PC-9 (cell line): ENCODE measurements around the gene KIAA1958. TPM values are rescaled to one million over a fixed set of nuclear protein-coding genes. Genes with fewer than 3 reads are reported as not detected.

ENCODE experiments used
- BruUV-seq: library from RNA; stranded (reverse); fragments of 400-500 nt; replicated peaks from 2 replicates; lab custom pipeline; 2021; lab: Mats Ljungman, UMichigan
- CTCF ChIA-PET: fragments of 300-600 bp; sonication (Branson Sonifier 250); formaldehyde crosslinking; loops from one replicate; lab custom pipeline; 2022; ENCODE audit warnings: antibody characterized with exemption; lab: Charles Lee
- POLR2A ChIA-PET: fragments of 300-600 bp; sonication (Branson Sonifier 250); formaldehyde crosslinking; loops from one replicate; lab custom pipeline; 2022; ENCODE audit warnings: antibody characterized with exemption; ENCODE audit not compliant: unreplicated experiment; lab: Charles Lee
- DNase-seq, 2 experiments: peaks; one replicate each; pipeline versions ENCODE4 v3.0.0 to v3.0.0-alpha.2; 2015 to 2022; ENCODE audit warnings: mixed read lengths in 1 of 2
- H2AFZ ChIP-seq: fragments of 200-600 bp; sonication (generic); 2 replicates; pipeline ENCODE4 v1.8.1; 2017; ENCODE audit warnings: antibody characterized with exemption
- H3F3A ChIP-seq: fragments of 200-600 bp; sonication (generic); 2 replicates; pipeline ENCODE4 v1.8.1; 2017; ENCODE audit warnings: antibody characterized with exemption, mild to moderate bottlenecking, low read depth; ENCODE audit not compliant: insufficient read depth
- H3K27ac ChIP-seq: fragments of 200-600 bp; sonication (generic); 2 replicates; pipeline ENCODE4 v1.6.1; 2016; ENCODE audit warnings: mixed run types
- H3K27me3 ChIP-seq: fragments of 200-600 bp; sonication (generic); 2 replicates; pipeline ENCODE4 v1.6.1; 2016; ENCODE audit warnings: low read depth, mixed run types; ENCODE audit not compliant: insufficient read depth
- H3K36me3 ChIP-seq: fragments of 200-600 bp; sonication (generic); 2 replicates; pipeline ENCODE4 v1.6.1; 2016; ENCODE audit warnings: low read depth, mixed run types
- H3K4me1 ChIP-seq: fragments of 200-600 bp; sonication (generic); replicated peaks from 2 replicates; pipeline ENCODE4 v1.6.1; 2016; ENCODE audit warnings: mixed run types; ENCODE audit not compliant: insufficient read depth
- H3K4me2 ChIP-seq: fragments of 200-600 bp; sonication (generic); 2 replicates; pipeline ENCODE4 v1.6.1; 2017; ENCODE audit warnings: mixed run types
- H3K4me3 ChIP-seq: fragments of 200-600 bp; sonication (generic); 2 replicates; pipeline ENCODE4 v1.6.1; 2016; ENCODE audit warnings: mixed run types
- H3K79me2 ChIP-seq: fragments of 200-600 bp; sonication (generic); 2 replicates; pipeline ENCODE4 v1.6.1; 2017; ENCODE audit warnings: low read depth, mixed run types
- H3K9me2 ChIP-seq: fragments of 200-600 bp; sonication (generic); 2 replicates; pipeline ENCODE4 v1.8.1; 2017; ENCODE audit warnings: mild to moderate bottlenecking; ENCODE audit not compliant: insufficient read depth
- H3K9me3 ChIP-seq: fragments of 200-600 bp; sonication (generic); 2 replicates; pipeline ENCODE4 v1.8.1; 2016; ENCODE audit warnings: low read depth; ENCODE audit not compliant: insufficient read depth
- H4K20me1 ChIP-seq: fragments of 200-600 bp; sonication (generic); 2 replicates; pipeline ENCODE4 v1.8.1; 2017; ENCODE audit not compliant: insufficient read depth
- EZH2 ChIP-seq: fragments of 200-600 bp; sonication (generic); IDR thresholded peaks from 2 replicates; pipeline ENCODE4 v1.8.0; 2017; ENCODE audit warnings: antibody characterized with exemption, low read depth
- intact Hi-C: fragments of 100-400 bp; cut with micrococcal nuclease; formaldehyde crosslinking; loops from one replicate; pipeline ENCODE4 v1.10.0; 2022; ENCODE audit not compliant: unreplicated experiment
- total RNA-seq: library from RNA; stranded (reverse); gene quantifications from 2 replicates; pipeline ENCODE4 v1.2.3, GENCODE V29; 2021
- TF ChIP-seq, protein P1 (sequence below): fragments of 200-600 bp; sonication (generic); conservative IDR thresholded peaks from 2 replicates; pipeline ENCODE4 v1.6.1; 2017; ENCODE audit warnings: mixed run types, antibody characterized with exemption, mild to moderate bottlenecking, moderate library complexity

KIAA1958 gene
- total RNA-seq, 1 experiment from 2014 or later, result 19.5 TPM

DNA sequence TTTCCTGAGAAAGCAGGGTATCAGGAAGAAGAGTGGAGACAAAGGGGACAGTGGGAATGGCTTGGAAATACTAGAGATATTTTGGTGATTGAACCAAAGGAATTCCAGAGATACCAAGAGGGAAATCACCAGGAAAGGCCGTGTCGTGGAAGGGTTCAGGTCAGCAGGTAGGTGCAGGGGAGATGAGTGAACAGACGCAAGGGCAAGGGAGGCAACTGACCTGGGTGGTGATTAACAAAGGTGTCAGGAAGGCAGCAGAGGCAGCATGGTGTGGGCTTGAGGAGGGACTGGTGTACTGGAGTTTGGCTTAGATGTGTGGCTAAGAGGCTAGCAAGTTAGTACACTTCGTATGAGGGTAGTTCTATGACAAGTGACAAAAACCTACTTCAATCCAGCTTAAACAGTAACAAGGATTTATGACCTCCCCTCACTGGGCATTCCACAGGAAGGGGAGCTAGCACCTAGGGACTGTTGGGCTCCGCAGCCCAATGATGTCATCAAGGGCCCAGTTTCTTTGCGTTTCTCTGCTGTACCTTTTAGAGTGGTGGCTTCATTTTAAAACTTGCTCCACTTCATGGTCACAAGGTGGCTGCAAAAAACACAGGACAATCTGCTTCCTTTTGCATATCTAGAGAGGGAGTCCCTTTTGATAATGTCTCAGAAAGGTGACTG is 194.2 kb downstream of the KIAA1958 start:
- H3K9me2 ChIP-seq, result no peaks in the 10 kb centered on the region
- TF ChIP-seq, protein P1, sequence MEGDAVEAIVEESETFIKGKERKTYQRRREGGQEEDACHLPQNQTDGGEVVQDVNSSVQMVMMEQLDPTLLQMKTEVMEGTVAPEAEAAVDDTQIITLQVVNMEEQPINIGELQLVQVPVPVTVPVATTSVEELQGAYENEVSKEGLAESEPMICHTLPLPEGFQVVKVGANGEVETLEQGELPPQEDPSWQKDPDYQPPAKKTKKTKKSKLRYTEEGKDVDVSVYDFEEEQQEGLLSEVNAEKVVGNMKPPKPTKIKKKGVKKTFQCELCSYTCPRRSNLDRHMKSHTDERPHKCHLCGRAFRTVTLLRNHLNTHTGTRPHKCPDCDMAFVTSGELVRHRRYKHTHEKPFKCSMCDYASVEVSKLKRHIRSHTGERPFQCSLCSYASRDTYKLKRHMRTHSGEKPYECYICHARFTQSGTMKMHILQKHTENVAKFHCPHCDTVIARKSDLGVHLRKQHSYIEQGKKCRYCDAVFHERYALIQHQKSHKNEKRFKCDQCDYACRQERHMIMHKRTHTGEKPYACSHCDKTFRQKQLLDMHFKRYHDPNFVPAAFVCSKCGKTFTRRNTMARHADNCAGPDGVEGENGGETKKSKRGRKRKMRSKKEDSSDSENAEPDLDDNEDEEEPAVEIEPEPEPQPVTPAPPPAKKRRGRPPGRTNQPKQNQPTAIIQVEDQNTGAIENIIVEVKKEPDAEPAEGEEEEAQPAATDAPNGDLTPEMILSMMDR, result no peak
- no peak for TF ChIP-seq EZH2
- no peaks in the 10 kb centered on the region for H4K20me1 ChIP-seq
- BruUV-seq, result no TSS peak
- DNase-seq, result no peak
- CTCF ChIA-PET, result interaction anchor here (0.6 kb wide), 1 partner anchor 230 kb away, joined by 3 read pairs; no protein-coding TSS in a partner anchor
- no peaks in the 10 kb centered on the region for H3K79me2 ChIP-seq
- no peak overlapping the region for H3K27ac ChIP-seq
- no peaks in the 10 kb centered on the region for H3K4me1 ChIP-seq
- POLR2A ChIA-PET, result interaction anchor here (0.5 kb wide), 1 partner anchor 95 kb away, joined by 3 read pairs; no protein-coding TSS in a partner anchor
- H2AFZ ChIP-seq, result no peak overlapping the region
- 0 out of 2 replicates have a peak, but pooled peaks cover 6% of the 10 kb centered on the region for H3K9me3 ChIP-seq
- no peaks in the 10 kb centered on the region for H3F3A ChIP-seq
- H3K27me3 ChIP-seq, result no peaks in the 10 kb centered on the region
- H3K4me2 ChIP-seq, result no peak overlapping the region
- no peaks in the 10 kb centered on the region for H3K36me3 ChIP-seq
- no peak overlapping the region for H3K4me3 ChIP-seq
- intact Hi-C loops, result no loop called here

DNA sequence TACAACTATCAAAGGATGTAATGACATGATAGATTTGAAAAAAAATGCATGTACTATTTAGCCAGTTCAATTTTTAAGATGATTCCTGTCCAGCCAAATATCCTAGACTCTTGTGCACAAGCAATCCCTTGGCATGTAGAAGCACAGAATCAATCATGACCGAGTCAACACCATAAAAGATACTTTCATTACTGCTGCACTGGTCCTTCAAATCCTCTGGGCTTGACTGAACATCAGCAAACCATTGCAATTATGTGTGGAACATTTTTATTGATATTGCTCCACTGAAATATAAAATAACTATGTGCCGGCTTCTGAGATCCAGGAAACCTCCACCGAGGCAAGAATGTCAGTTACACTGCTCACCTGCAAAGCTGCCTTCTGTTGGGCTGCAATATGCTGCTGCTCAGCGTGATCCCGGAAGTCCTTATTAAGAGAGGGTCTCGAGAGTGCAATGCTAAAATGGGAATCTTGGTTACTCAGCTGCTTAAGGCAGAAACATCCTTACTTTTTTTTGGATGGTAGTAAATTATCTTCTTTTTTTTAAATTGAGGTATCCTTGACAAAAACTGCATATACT is 202.6 kb downstream of the KIAA1958 start:
- Histone ChIP-seq H3K4me2 (no peak overlapping the region), H2AFZ (no peak overlapping the region), H3F3A (no peaks in the 10 kb centered on the region), H4K20me1 (no peaks in the 10 kb centered on the region), H3K27me3 (no peaks in the 10 kb centered on the region), H3K9me3 (no peaks in the 10 kb centered on the region), H3K79me2 (no peaks in the 10 kb centered on the region), H3K36me3 (0 out of 2 replicates have a peak, but pooled peaks cover 6% of the 10 kb centered on the region), H3K4me1 (no peaks in the 10 kb centered on the region), H3K9me2 (no peaks in the 10 kb centered on the region), H3K4me3 (no peak overlapping the region), H3K27ac (no peak overlapping the region)
- no TSS peak for BruUV-seq
- TF ChIP-seq, protein P1, result no peak
- TF ChIP-seq EZH2, result no peak
- ChIA-PET POLR2A (interaction anchor here (0.7 kb wide), 1 partner anchor 120 kb away, joined by 6 read pairs; no protein-coding TSS in a partner anchor), CTCF (no interaction called here)
- no peak for DNase-seq
- intact Hi-C loops, result no loop called here

DNA sequence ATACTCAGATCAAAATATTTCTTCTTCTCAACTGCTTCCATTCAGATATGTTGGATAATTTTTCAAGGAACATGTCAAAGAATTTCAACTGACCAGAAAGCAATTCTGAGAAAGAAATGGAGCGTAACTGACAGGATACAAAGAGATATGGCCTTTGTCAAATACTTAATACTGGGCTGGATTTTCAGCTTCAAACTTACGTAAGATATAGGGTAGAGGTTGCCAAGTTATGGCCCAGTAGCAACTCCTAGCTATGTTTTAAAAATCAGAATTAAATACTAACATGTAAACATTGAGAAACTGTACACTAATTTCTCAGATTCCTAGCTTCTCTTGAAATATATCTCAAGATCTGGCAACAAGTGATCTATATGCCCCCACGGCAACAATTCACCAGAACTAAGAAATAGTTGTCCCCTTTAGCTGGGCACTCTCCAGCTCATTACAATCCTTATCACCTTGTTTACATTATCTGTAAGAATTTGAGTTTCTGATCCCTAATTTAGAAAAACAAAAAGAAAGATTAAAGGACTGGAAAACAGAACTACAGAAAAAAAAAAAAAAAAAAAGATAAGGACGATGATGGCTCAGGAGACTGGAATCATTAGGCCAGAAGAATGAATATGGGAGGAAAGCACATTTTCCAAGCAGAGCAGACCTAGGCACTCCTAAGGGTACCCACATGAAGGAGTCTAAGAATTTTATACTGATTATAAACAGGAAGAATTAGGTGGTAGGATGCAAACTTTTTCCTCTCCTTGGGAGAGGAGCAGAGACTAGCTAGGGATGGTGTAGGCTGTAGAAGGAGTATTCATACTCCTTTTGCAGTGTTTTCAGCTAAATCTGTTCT is 208.3 kb downstream of the KIAA1958 start:
- Histone ChIP-seq H3K9me3 (no peaks in the 10 kb centered on the region), H3K27ac (no peak overlapping the region), H3K9me2 (no peaks in the 10 kb centered on the region), H3F3A (no peaks in the 10 kb centered on the region), H2AFZ (no peak overlapping the region), H3K4me3 (no peak overlapping the region), H3K79me2 (no peaks in the 10 kb centered on the region; the same call in 1 of the 2 replicates), H4K20me1 (no peaks in the 10 kb centered on the region), H3K36me3 (0 out of 2 replicates have a peak, but pooled peaks cover 5% of the 10 kb centered on the region), H3K27me3 (no peaks in the 10 kb centered on the region), H3K4me2 (no peak overlapping the region), H3K4me1 (no peaks in the 10 kb centered on the region)
- no TSS peak for BruUV-seq
- intact Hi-C loops, result no loop called here
- CTCF ChIA-PET, result interaction anchor here (0.6 to 0.7 kb wide), 2 partner anchors 89 to 121 kb away, joined by 3 to 6 read pairs; no protein-coding TSS in a partner anchor
- no peak for TF ChIP-seq EZH2
- TF ChIP-seq, protein P1, result no peak
- DNase-seq, result no peak
- POLR2A ChIA-PET, result no interaction called here
